Skin epidermis (tissue), 12 donors: ENCODE results near the gene ZFR.

Experiments used
- H3K27ac ChIP-seq, 21 experiments: fragments of 200-600 bp; sonication (generic) in 11 of 21; one replicate each; pipeline ENCODE4 v1.5.0; 2020; ENCODE audit warnings: mild to moderate bottlenecking in 3 of 21, inconsistent platforms in 2 of 21, moderate library complexity in 2 of 21
- H3K4me3 ChIP-seq, 7 experiments: fragments of 200-600 bp; sonication (generic) in 2 of 7; one replicate each; pipeline ENCODE4 v1.5.0; 2020; ENCODE audit warnings: inconsistent platforms in 2 of 7, mild to moderate bottlenecking in 2 of 7, moderate library complexity in 1 of 7

ZFR gene

DNA sequence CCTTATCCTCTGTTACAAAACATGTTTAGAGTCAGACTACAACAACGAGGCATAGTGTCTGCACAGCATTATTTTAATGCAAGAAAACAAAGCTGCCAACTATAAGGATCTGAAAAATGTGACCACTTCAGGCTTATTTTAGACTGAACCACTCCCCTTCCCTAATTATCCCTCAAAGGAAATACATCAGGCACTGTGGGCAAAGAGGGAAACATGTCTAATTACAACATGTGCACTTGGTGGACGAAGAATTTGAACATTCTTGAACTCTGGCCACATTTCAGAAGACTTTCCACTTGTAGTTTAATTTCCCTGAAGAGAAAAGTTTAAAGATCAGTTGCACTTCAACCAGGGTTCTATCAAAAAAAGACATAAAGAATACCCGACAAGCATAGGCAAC is 135.6 kb downstream of the ZFR start:
- Histone ChIP-seq H3K27ac (peak overlapping the region in 5 of 21 experiments; percentile 21 to 49 (median 44)), H3K4me3 (no peak overlapping the region)

DNA sequence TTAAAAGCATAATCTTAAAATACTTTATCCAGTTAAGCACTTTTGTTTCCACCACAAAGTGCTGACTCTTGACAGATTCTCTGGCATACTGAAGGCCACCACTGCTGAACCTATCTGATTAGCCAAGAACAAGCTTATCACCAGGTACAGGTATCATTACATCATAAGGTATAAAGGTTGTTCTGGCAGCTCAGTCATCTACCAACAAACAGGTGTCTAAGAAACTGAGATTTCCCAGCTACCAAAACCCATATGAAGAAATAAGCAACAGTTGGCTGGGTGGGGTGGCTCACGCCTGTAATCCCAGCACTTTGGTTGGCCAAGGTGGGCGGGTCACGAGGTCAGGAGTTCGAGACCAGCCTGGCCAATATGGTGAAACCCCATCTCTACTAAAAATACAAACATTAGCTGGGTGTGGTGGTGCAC is 136.8 kb downstream of the ZFR start:
- Histone ChIP-seq H3K27ac (no peak overlapping the region), H3K4me3 (no peak overlapping the region)

DNA sequence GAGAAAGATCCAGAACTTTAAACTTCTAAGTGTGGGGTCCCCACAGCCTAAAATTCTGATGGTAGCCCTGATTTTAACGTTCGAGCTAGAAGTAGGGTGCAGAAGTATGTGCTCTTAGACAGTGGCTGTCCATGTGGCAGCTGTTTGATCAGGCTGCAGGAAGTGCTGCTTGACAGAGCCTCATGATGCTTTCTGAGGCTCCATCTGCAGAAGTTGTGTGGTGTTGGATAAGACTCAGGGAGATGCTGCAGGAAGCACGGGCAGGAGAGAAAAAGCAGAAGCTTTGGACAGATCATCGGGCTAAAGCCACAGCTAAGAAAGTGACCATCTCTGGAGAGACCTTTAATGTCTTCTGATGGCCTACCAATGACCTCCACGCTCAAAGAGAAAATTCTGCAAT is 139.9 kb downstream of the ZFR start:
- Histone ChIP-seq H3K4me3 (no peak overlapping the region), H3K27ac (no peak overlapping the region)
